ENCODE measurements around the gene PRKRA. TPM values are rescaled to one million over a fixed set of nuclear protein-coding genes. Genes with fewer than 3 reads are reported as not detected.

The PRKRA gene
- total RNA-seq (10 to 100 TPM; 17.6 to 23.7 (median 20.5) TPM), polyA plus RNA-seq (10 to 100 TPM; 21.7 to 34.3 TPM)

GRCh38 chr2:178450774-178451525, at the start of gene PRKRA, which contains the start of gene PJVK:
Gene PRKRA (minus strand): TSS chr2:178451175. CDS start chr2:178451030, 145 bp downstream.
Gene PJVK (plus strand): TSS chr2:178451378. CDS start chr2:178453410, 2,032 bp downstream.
- no peaks in the 10 kb centered on the region for H3K27me3 ChIP-seq

GRCh38 chr2:178499640-178500039, 48.7 kb upstream of the PRKRA start:
- Histone ChIP-seq H3K4me1 (no peaks in the 10 kb centered on the region), H3K9me3 (no peaks in the 10 kb centered on the region), H3K27ac (no peak overlapping the region), H3K27me3 (no peaks in the 10 kb centered on the region), H3K4me3 (no peak overlapping the region), H3K36me3 (peaks cover 0 to 76% (median 9%) of the 10 kb centered on the region in 3 donors)
- DNase-seq (no peak), FAIRE-seq (no peak), ATAC-seq (no peak)
- 96 to 99% methylated on average over 3 of the region's 3 CpGs for WGBS, 2 donors
- intact Hi-C loops (cut with DNase I) = no loop called here
- TF ChIP-seq CTCF (IDR thresholded peaks at IDR 0.05) = no peak

More at GRCh38 chr2:178450774-178451525, at the start of gene PRKRA, which contains the start of gene PJVK:
- intact Hi-C loops (cut with DNase I) = no loop called here
- Histone ChIP-seq H3K9me3 (no peaks in the 10 kb centered on the region), H3K27ac (peak within 1 kb of the TSS; percentile 92 to 99 (median 95)), H3K36me3 (peaks cover 0 to 6% (median 3%) of the 10 kb centered on the region in 3 donors), H3K4me1 (peaks cover 10 to 22% (median 14%) of the 10 kb centered on the region in 3 donors), H3K4me3 (peak within 1 kb of the TSS; percentile 47 to 98 (median 86))
- peak; percentile 92 to 98 (median 94) for ATAC-seq
- DNase-seq = peak; percentile 98 to 99 (median 99)
- FAIRE-seq = peak; percentile 60
- no peak for TF ChIP-seq CTCF (IDR thresholded peaks at IDR 0.05)
- 0% methylated on average over 52 to 76 of the region's 76 CpGs for WGBS, 2 donors

- no peak overlapping the region for H3K27ac ChIP-seq
- peaks cover 0 to 74% (median 18%) of the 10 kb centered on the region in 3 donors for H3K36me3 ChIP-seq
- ATAC-seq = no peak
- no peaks in the 10 kb centered on the region for H3K9me3 ChIP-seq
- DNase-seq = no peak
- no peaks in the 10 kb centered on the region for H3K4me1 ChIP-seq
- H3K27me3 ChIP-seq = no peaks in the 10 kb centered on the region
- no peak overlapping the region for H3K4me3 ChIP-seq
- intact Hi-C loops (cut with DNase I) = no loop called here
- no peak for FAIRE-seq
- no peak for TF ChIP-seq CTCF (IDR thresholded peaks at IDR 0.05)
Measured at GRCh38 chr2:178498137-178498536, 47.2 kb upstream of the PRKRA start.

- WGBS, 2 donors = 59 to 67% methylated on average over 4 of the region's 4 CpGs
Measured at GRCh38 chr2:178496049-178496448, 45.1 kb upstream of the PRKRA start.

More at GRCh38 chr2:178496049-178496448, 45.1 kb upstream of the PRKRA start:
- DNase-seq (no peak), FAIRE-seq (no peak), ATAC-seq (no peak)
- no peak overlapping the region for H3K4me3 ChIP-seq
- TF ChIP-seq CTCF (IDR thresholded peaks at IDR 0.05) = no peak
- intact Hi-C loops (cut with DNase I) = no loop called here
- H3K27ac ChIP-seq = no peak overlapping the region
- no peaks in the 10 kb centered on the region for H3K4me1 ChIP-seq
- no peaks in the 10 kb centered on the region for H3K9me3 ChIP-seq
- H3K36me3 ChIP-seq = peaks cover 0 to 62% (median 13%) of the 10 kb centered on the region in 3 donors
- no peaks in the 10 kb centered on the region for H3K27me3 ChIP-seq
